Hepatocyte (in vitro differentiated cells): ENCODE data around the gene NRF1.

Experiments used
- EZH2phosphoT487 ChIP-seq: fragments of 200-600 bp; sonication (generic); IDR thresholded peaks from one replicate; pipeline ENCODE4 v1.6.1; 2018; ENCODE audit warnings: antibody characterized with exemption, mild to moderate bottlenecking, low read depth, moderate library complexity; ENCODE audit not compliant: unreplicated experiment, severe bottlenecking
- TF ChIP-seq, protein P1 (sequence below): fragments of 200-600 bp; sonication (generic); IDR thresholded peaks from 2 replicates; pipeline ENCODE4 v1.5.1; 2016; ENCODE audit warnings: antibody characterized with exemption, mild to moderate bottlenecking; ENCODE audit not compliant: poor library complexity

DNA sequence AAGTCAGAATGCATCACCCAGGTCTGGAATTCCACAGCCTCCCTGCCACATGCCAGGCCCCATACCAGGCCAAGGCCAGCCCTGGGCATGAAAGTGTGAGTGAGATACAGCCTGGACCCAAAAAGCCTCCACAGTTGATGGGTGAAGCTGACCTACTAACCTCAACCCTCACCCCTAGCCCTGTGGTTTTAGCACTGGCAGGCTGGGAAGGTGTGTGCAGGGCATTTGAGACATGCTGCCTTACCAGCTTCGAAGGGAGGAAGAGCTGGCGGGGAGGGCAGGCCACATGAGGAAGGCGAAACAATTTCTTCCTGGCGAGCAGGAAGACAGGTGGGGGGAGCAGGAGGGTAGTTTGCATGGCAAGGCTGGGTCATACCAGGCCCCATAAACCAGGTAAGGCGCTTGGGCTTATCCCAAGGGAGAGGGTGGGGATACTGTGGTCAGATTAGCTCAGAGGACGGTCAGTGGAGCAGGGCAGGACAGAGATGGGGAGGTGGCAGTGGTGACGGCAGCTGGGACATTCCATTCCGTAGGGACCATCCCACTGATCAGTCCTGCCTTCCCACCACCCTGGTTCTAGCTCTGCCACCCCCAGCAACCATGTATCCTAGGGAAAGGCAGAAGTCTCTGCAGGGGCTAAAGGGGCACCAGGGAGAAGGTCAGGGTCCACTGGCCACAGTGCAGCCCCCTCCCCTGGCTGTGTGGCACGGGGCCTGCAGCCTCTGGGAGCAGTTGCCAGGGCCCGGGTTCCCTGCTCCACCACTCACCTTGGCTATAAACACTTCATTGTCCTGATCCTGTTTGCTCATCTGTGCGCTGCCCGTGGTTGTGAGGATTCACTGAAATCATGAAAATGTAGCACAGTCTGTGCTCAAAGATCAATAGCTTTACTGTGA, 155.8 kb downstream of the NRF1 start:
- TF ChIP-seq, protein P1, sequence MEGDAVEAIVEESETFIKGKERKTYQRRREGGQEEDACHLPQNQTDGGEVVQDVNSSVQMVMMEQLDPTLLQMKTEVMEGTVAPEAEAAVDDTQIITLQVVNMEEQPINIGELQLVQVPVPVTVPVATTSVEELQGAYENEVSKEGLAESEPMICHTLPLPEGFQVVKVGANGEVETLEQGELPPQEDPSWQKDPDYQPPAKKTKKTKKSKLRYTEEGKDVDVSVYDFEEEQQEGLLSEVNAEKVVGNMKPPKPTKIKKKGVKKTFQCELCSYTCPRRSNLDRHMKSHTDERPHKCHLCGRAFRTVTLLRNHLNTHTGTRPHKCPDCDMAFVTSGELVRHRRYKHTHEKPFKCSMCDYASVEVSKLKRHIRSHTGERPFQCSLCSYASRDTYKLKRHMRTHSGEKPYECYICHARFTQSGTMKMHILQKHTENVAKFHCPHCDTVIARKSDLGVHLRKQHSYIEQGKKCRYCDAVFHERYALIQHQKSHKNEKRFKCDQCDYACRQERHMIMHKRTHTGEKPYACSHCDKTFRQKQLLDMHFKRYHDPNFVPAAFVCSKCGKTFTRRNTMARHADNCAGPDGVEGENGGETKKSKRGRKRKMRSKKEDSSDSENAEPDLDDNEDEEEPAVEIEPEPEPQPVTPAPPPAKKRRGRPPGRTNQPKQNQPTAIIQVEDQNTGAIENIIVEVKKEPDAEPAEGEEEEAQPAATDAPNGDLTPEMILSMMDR: no peak
- no peak for TF ChIP-seq EZH2phosphoT487
